GM18517 (cell line): Measurements from ENCODE around the gene GOLGA8T.
"Not testable (repeated sequence)": the region's sequence is repeated elsewhere in the genome, so short reads cannot be mapped to it uniquely, and the experiment has no call there.

ENCODE experiments used
- ATAC-seq: cut with Tn5 transposase; IDR thresholded peaks from one replicate; pipeline ENCODE4 v1.9.1; 2021; ENCODE audit warnings: mild to moderate bottlenecking, moderate library complexity; ENCODE audit not compliant: unreplicated experiment

Gene GOLGA8T, protein sequence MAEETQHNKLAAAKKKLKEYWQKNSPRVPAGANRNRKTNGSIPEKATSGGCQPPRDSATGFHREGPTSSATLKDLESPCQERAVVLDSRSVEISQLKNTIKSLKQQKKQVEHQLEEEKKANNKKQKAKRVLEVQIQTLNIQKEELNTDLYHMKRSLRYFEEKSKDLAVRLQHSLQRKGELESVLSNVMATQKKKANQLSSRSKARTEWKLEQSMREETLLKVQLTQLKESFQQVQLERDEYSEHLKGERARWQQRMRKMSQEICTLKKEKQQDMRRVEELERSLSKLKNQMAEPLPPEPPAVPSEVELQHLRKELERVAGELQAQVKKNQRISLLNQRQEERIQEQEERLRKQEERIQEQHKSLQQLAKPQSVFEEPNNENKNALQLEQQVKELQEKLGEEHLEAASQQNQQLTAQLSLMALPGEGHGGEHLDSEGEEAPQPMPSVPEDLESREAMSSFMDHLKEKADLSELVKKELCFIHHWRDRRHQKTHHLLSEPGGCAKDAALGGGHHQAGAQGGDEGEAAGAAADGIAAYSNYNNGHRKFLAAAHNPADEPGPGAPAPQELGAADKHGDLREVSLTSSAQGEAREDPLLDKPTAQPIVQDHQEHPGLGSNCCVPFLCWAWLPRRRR

GRCh38 chr15:30134751-30135150 is at the start of gene GOLGA8T:
Gene GOLGA8T, plus strand, starts transcription at chr15:30135051. Its CDS starts 98 bp downstream, at chr15:30135149.
- ATAC-seq, result not testable (repeated sequence)

GRCh38 chr15:30097827-30098226 is 37.0 kb upstream of the GOLGA8T start:
- ATAC-seq, result not testable (repeated sequence)

GRCh38 chr15:30102890-30103289 is 32.0 kb upstream of the GOLGA8T start:
- ATAC-seq, result not testable (repeated sequence)

- ATAC-seq, result not testable (repeated sequence)
Measured at GRCh38 chr15:30103941-30104507, 30.8 kb upstream of the GOLGA8T start.

DNA sequence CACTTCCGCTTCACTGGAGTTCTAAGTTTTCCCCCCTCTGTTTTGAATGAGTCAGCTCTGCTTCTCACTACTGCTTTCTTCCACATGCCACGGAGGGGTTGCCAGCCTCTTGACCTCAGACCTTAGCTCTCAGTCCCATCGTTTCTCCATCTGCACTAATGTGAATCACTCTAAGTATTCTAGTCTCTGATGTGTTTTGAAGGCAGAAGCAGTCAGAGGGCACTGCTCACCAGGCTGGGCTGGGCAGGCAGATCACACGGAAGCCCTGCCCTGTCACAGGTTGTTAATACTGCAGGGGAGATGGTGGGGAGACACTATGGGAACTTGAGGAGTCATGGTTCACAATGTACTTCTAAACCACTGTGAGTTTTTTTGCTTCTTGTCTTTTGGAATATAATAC is 24.3 kb upstream of the GOLGA8T start:
- not testable (repeated sequence) for ATAC-seq

DNA sequence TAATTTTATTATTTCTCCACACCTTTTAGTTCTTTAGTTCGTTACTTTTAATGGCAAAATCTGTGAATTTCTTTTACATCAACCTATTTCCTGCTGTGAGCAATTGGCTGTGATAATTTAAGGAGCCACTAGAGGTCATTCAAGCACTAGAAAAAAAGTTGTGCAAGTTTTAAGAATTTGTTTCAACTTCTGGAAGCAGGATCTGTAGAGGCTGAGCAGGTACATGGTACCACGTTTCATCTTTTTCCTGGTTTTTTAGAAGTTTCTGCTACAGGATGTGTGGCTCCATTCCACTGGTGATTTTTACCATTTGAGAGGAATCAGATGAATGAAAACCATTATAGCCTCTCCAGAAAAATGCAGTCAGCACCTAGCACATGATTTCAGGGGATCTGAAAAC is 4.8 kb upstream of the GOLGA8T start:
- ATAC-seq, result not testable (repeated sequence)

DNA sequence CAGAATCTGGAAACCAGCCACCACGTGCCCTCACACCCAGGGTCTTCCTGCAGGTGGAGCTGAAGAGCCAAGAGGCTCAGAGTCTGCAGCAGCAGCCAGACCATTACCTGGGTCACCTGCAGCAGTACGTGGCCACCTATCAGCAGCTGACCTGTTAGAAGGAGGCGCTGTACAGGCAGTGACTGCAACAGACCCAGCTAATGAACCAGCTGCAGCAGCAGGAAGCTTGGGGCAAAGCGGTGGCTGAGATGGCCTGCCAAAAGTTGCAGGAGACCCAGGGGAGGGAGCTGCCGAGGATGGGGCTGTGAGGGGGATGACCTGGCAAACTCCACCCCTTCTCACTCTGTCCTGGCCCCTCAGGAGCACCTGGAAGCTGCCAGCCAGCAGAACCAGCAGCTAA is 8.4 kb downstream of the GOLGA8T start:
- ATAC-seq, result not testable (repeated sequence)

DNA sequence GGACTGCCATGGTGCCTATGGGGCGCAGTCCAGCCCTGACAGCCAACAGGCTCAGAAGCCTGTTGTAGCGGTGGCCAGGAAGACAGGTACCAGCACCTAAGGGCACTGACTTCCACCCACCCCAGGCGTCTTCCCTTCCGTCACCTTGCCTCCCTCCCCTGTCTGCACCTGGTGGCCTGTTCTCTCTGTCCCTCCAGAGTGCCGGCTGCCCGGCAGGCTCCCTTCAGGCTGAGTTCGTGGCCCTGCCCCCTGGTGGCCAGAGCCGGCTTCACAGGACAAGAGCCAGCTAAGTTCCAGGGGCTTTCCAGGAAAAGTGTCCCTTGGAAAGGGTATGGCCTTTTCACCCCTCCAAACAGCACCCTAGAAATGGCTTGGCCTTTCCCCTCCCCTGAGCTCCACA is 15.0 kb downstream of the GOLGA8T start:
- not testable (repeated sequence) for ATAC-seq

DNA sequence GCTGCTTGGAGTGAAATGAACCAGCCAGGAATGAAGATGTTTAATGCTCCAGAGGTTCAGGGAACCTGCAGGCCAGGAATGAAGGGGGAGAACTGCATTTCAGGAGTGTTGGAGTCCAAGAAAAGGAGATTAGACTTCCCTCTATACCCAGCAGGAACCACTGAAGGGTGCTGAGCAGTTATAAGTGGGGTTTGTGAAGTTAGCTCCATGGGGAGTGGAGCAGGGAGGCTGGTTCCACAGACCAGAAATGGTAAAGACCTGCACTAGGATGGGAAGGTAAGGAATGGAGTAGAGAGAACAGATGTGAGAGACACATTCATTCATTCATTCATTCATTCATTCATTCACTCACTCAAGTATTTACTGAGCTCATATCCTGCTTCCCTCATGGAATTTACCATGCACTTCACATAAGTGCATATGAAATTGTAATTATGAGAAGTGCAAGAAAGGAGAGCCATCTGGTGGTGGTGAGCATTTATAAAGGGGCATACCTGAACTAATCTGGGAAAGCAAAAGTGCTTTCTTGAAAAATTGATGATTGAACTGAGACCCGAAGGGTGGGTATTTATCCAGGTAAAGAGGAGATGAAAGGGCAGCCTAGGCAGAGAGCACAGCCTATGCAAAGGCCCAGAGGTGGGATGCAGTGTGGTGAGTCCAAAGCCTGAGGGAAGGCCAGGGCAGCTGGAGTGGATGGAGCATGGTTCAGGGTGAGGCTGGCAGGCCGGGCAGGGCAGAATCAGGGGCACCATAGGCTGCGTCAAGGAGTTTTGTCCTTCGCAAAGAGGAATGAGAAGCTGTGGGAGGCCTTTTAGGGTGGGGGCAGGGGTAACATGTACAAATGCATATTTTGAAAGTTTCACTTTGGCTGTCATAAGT is 27.9 kb downstream of the GOLGA8T start:
- ATAC-seq, result not testable (repeated sequence)

DNA sequence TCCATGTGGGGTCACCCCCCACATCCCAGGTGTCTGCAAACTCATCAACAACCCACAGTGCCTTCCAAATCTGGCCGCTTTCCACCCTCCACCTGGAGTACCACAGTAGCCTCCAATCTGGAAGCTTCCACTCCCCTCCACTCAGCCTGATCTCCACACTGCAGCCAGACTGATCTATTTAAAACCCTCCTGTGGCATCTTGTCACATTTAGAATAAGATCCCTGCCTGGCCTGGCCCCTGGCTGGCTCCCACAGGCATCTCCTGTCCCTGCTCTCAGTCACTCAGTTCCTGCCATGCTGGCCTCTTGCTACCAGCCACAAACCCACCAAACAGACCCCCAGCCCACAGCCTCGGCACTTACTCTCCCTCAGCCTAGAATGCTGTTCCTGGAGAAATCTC is 28.9 kb downstream of the GOLGA8T start:
- not testable (repeated sequence) for ATAC-seq

DNA sequence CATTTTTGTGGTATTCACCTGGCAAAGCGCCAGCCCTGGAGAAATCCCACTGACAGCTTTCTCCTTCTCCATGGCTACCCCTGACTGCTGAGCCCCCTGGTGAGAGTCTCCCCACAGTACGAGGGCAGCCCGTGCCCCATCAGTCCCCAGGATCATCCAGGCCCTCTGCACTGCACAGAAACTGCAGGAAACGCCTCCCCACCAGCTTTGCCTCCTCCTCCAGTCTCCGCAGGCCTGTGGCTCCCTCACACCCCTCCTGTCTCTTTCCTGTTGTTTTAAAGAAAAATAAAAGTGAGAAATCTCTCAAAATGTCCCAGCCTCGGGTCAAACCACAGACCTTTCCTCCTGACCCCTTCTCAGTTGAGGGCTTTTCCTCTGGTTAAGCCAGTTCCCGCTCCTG is 29.4 kb downstream of the GOLGA8T start:
- ATAC-seq, result not testable (repeated sequence)

GRCh38 chr15:30167403-30167802 is 32.6 kb downstream of the GOLGA8T start:
- not testable (repeated sequence) for ATAC-seq

- not testable (repeated sequence) for ATAC-seq
Measured at GRCh38 chr15:30167886-30168285, 33.0 kb downstream of the GOLGA8T start.

- not testable (repeated sequence) for ATAC-seq
Measured at GRCh38 chr15:30171452-30171851, 36.6 kb downstream of the GOLGA8T start.

DNA sequence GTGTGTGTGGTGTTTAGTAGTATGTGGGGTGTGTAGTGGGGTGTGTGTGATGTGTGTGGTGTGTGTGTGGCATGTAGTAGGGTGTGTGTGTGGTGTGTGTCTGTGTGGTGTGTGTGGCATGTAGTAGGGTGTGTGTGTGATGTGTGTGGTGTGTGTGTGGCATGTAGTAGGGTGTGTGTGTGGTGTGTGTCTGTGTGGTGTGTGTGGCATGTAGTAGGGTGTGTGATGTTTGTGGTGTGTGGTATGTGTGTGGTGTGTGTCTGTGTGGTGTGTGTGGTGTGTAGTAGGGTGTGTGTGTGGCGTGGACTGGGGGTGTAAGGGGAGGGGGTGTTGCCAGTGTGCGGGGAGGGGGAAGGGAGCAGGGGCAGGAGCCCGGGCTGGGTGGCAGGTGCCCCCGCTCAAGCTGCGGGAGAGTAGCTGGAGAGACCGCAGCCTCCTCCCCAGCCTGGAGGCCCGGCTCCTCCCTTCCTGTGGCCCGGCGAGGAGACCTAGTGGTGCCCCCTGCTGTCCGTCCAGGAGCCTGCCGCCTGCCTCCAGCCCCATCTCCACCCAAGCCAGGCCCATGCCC is 38.3 kb downstream of the GOLGA8T start:
- not testable (repeated sequence) for ATAC-seq

- ATAC-seq, result not testable (repeated sequence)
Measured at GRCh38 chr15:30175291-30175690, 40.4 kb downstream of the GOLGA8T start.

- not testable (repeated sequence) for ATAC-seq
Measured at GRCh38 chr15:30176613-30177012, 41.8 kb downstream of the GOLGA8T start.

DNA sequence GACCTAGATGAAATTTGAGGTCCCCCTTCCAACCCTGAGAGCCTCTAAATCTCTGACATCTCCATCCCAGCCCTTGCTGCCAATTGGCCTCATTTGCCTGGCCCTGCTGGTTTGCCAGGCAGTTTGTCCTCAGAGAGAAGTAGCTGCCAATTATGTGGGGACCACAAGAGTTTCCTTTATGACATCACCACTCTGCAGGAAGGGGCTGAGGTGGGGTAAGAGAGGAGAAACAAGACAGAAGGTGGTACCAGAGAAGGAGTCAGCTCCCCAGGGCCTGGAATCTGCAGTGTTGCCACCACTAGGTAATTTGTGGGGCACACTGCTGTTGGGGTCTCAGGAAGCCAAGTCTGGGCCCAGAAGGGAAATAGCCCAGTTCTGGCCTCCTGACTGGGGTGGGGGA is 45.0 kb downstream of the GOLGA8T start:
- not testable (repeated sequence) for ATAC-seq

- ATAC-seq, result not testable (repeated sequence)
Measured at GRCh38 chr15:30185495-30185894, 50.6 kb downstream of the GOLGA8T start.

GRCh38 chr15:30187429-30187828 is 52.6 kb downstream of the GOLGA8T start:
- ATAC-seq, result not testable (repeated sequence)
